Coronary artery (tissue), 2 donors: ENCODE results near the gene KAT2A.
A peak's percentile ranks its signal among the peaks of the same experiment; 100 is the strongest.

Experiments used
- DNase-seq: peaks from one replicate; pipeline ENCODE4 v3.0.0-alpha.2; 2017; ENCODE audit warnings: low spot score
- H3K27ac ChIP-seq, 2 donors: fragments of 200-600 bp; sonication (generic); one replicate each; pipeline ENCODE4 v1.5.1; 2016 to 2019
- H3K4me3 ChIP-seq: fragments of 200-600 bp; sonication (generic); 2 replicates; pipeline ENCODE4 v1.5.1; 2016; ENCODE audit warnings: mild to moderate bottlenecking, moderate library complexity
- TF ChIP-seq, protein P1 (sequence below): fragments of 200-600 bp; sonication (generic); IDR thresholded peaks from one replicate; pipeline ENCODE4 v1.5.1; 2019; ENCODE audit warnings: antibody characterized with exemption

The KAT2A gene

GRCh38 chr17:42068979-42069378, 52.2 kb downstream of the KAT2A start:
- DNase-seq = no peak
- TF ChIP-seq, protein P1, sequence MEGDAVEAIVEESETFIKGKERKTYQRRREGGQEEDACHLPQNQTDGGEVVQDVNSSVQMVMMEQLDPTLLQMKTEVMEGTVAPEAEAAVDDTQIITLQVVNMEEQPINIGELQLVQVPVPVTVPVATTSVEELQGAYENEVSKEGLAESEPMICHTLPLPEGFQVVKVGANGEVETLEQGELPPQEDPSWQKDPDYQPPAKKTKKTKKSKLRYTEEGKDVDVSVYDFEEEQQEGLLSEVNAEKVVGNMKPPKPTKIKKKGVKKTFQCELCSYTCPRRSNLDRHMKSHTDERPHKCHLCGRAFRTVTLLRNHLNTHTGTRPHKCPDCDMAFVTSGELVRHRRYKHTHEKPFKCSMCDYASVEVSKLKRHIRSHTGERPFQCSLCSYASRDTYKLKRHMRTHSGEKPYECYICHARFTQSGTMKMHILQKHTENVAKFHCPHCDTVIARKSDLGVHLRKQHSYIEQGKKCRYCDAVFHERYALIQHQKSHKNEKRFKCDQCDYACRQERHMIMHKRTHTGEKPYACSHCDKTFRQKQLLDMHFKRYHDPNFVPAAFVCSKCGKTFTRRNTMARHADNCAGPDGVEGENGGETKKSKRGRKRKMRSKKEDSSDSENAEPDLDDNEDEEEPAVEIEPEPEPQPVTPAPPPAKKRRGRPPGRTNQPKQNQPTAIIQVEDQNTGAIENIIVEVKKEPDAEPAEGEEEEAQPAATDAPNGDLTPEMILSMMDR = no peak
- Histone ChIP-seq H3K4me3 (no peak overlapping the region), H3K27ac (no peak overlapping the region)

DNA sequence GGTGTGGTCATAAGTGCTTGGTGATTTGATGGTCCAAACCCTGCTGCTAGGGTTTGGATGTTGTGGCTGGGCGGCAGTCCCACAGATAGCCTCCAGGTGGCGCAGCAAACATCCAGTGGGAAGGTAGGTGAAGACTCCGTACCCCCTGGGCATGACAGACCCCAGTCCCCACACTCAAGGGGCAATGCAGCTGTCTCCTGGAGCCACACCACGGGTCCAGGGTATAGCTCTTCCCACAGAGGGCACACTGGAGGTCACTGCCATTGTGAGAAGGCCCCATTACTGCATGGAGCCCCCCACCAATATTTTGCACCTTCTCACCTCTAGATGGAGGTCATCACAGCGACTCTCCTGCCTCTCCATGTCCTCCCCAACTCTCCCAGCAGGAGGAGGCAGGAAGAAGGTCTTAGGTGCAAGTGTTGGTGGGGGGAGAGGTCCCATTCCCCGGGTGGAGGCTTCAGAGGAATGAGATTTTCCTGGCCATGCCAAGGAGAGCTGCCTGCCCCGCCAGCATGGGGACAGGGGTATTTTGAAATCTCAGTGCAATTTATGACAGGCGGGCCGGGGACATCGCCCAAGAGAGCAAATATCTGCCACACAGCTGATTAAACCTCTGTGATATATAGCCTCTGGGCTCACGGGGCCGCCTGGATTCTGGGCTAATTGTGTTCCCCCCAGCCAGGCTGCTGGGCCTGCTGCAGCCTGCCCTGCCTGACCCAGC, 53.6 kb downstream of the KAT2A start:
- TF ChIP-seq, protein P1 = peak; percentile 88
- Histone ChIP-seq H3K4me3 (no peak overlapping the region), H3K27ac (no peak overlapping the region)
- DNase-seq = no peak

DNA sequence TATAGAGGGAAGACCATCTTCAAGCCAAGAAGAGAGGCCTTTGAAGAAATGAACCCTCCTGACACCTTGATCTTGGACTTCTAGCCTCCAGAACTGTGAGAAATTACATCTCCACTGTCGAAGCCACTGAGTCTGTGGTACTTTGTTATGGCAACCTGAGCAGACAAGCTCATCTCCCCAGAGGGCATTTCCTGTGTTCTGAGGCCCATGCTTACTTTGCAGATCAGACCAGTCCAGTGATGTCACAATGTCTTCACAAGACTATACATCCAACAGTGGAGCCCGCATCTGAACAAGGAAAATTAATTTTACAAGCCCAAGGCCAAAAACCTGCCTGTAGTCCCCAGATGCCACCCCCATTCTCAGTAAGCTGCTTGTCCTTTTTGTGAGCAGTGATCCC, 56.0 kb downstream of the KAT2A start:
- TF ChIP-seq, protein P1 = no peak
- no peak overlapping the region for H3K4me3 ChIP-seq
- H3K27ac ChIP-seq = no peak overlapping the region
- no peak for DNase-seq
